A673 (cell line): ENCODE data around the gene KIAA0232.

Source experiments
- CTCF ChIP-seq: fragments of 300-800, 200-600 bp; sonication (generic); conservative IDR thresholded peaks from 2 replicates; pipeline ENCODE4 v1.5.1; 2017; ENCODE audit warnings: low read depth, mild to moderate bottlenecking, antibody characterized with exemption, low read length, moderate library complexity, mixed read lengths
- EZH2 ChIP-seq: fragments of 200-600 bp; sonication (generic); IDR thresholded peaks from 2 replicates; pipeline ENCODE4 v1.6.1; 2017; ENCODE audit warnings: borderline replicate concordance, low read depth, mild to moderate bottlenecking, mixed read lengths, antibody characterized with exemption, low read length; ENCODE audit not compliant: poor library complexity, severe bottlenecking

GRCh38 chr4:6896035-6896434 lies 113.5 kb downstream of the KIAA0232 start:
- TF ChIP-seq CTCF (no peak), EZH2 (no peak)
